Measurements from ENCODE around the gene ELMO3.
A peak's percentile ranks its signal among the peaks of the same experiment; 100 is the strongest.

The ELMO3 gene

GRCh38 chr16:67226295-67226803 lies 27.4 kb downstream of the ELMO3 start:
- no peak for DNase-seq

DNA sequence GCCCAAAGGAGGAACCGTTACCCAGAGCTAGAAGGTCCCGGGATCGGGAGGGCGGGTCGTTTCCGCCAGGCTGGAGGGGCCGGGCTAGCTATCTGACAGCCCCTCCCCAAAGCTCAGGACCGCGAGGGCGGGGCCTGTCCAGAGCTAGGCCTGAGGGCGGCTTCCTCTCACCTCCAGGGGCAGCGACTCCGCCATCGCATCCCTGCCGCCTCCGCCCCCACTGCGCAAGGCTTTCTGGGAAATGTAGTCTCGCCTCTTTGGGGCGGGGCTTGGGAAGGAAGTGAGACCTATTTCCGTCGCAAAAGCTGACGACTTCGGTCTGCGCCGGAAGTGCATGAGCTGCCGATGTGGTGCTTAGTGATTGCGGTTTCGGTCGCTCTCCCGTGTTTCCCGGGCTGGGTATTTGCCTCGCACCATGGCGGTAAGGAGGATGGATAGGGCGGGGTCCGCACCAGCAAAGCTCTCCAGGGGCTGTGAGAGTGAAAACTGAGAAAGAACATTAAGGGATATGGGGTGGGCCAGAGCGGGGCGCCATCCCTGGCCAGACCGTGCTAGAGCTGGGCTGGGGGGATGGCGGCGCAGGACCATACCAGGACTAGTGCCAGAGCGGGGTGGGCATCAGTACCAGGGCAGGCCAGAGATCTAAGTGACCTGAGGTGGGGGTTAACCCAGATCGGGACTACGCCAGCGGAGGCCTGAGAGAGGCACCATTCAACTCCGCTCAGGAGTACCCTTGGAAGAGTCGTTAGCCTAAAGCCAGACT lies 28.1 kb downstream of the ELMO3 start, which contains the start of gene TMEM208:
TMEM208 (plus strand) TSS at position 327 of the 763 bp plus-strand sequence; CDS start at position 416, 89 bp downstream.
- DNase-seq: peak; percentile 99

GRCh38 chr16:67227567-67227921 lies 28.6 kb downstream of the ELMO3 start:
- no peak for DNase-seq

DNA sequence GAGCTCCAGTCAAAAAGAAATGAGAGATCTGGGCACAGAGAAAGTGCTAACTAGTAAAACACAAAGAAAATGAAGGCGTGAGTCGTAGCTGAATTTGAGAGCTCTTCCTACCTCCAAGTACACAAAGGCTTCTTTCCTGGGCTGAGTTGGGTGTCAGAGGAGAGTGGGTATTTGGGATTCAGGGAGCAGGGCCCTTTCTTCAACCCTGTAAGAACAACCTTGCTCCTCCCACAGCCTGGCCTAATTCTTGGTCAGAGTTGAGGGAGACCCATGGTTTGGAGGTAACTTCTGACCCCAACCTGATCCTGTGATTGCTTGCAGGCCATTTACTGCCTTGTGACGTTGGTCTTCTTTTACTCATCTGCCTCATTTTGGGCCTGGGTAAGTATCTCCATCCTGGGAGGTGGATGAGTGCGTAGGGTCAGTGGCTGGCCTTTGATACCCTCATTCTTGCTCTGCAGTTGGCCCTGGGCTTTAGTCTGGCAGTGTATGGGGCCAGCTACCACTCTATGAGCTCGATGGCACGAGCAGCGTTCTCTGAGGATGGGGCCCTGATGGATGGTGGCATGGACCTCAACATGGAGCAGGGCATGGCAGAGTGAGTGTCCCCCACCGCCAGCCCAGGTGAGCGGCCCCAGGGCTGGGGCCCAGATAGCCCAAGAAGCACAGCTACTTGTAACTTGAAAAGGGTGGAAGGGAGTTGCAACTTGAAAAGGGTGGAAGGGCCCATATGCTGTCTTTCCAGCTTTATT lies 29.3 kb downstream of the ELMO3 start:
- no peak for DNase-seq

DNA sequence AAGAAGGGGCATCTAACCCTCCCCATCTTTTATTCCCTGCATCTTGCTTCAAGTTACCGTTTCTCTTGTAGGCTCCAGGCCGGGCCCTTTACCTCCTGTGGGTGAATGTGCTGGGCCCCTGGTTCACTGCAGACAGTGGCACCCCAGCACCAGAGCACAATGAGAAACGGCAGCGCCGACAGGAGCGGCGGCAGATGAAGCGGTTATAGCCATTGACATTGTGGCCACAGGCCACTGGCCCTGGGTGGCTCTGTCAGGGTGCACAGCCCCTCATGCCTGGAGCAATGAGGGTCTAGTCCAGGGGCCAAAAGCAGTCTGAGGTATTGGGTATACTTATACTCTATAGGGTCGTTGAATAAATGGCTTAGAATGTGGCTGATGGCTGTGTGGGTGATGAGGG lies 30.0 kb downstream of the ELMO3 start:
- no peak for DNase-seq

DNA sequence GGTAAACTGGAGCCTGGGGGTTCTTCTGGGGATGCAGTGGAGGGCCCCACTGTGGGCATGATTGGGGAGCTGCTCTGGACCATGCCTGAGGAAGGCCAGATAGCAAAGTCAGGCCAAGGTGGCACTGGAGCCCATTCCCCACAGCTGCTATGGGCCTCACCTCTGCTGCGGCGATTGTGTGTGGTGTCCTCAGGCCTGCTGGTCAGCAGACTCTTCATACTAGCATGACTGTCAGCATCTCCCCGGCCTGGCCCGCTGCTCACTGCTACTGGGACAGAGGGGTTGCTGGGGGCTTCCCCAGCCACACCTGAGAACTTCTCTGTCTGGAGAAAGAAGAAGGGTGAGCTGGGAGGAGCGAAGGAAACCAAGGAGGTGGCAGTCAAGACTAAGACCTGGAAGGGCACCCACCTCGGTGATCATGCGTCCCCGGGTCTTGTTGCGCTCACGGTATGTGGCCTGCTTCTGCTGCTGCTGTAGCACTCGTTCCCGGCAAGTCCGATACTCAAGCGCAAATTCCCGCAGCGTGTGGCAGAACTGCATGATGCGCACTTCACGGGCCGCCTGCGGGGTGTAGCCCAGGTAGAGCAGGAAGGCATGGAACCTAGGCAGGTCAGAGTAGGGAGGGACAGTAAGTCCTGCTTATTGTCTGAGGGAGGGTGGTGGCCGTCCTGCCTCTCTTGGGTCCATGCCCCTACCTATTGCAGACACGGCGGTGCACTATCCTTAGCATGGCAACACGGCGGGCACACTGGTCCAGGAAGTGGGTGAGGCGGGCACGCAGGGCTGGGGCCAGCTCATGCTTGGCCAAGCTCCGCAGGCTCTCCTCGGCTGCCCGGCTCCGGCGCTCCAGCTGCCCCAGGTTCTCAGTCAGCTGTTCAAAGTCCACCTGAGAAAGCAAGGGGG lies 31.2 kb downstream of the ELMO3 start:
- DNase-seq: no peak

- DNase-seq: no peak
Observed at GRCh38 chr16:67230809-67231660, 32.1 kb downstream of the ELMO3 start.

DNA sequence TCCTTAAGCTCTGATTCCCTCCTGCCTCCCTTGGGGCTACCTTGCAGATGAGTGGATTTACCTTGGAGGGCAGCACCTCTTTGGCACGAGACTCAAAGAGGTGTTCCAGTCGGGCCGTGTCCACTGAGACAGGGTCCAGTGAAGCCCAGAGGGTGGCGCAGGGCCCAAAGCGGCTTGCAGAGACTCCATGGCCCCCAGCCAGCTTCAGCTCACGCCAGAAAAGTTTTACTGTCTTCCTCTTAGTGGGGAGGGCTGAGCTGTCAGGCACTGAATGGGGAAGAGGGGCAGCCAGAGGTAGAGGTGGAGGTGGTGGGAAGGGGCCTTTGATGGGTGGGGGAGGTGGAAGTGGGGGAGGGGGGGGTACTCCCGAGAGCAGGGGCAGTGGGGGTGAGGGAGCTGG lies 34.7 kb downstream of the ELMO3 start:
- DNase-seq: no peak

- DNase-seq: no peak
Observed at GRCh38 chr16:67234180-67234597, 35.3 kb downstream of the ELMO3 start.

GRCh38 chr16:67235816-67236562 lies 37.1 kb downstream of the ELMO3 start:
- peak; percentile 53 for DNase-seq

- DNase-seq: peak; percentile 77
Observed at GRCh38 chr16:67236563-67237395, 37.8 kb downstream of the ELMO3 start.

- DNase-seq: no peak
Observed at GRCh38 chr16:67237396-67238277, 38.7 kb downstream of the ELMO3 start.

DNA sequence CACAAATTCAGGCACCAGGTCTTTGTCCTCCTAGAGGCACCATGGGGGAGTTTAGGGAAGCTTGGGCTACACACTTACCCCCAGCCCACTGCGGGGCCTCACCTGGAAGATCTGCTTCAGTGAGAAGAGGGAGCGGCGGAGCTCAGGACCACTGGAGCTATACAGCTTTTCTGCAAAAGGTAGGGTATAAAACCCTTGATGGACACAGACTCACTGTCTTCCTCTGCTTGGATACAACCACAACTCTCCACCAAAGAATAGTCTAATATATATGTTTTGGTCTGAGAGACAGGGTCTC lies 39.3 kb downstream of the ELMO3 start:
- DNase-seq: no peak

DNA sequence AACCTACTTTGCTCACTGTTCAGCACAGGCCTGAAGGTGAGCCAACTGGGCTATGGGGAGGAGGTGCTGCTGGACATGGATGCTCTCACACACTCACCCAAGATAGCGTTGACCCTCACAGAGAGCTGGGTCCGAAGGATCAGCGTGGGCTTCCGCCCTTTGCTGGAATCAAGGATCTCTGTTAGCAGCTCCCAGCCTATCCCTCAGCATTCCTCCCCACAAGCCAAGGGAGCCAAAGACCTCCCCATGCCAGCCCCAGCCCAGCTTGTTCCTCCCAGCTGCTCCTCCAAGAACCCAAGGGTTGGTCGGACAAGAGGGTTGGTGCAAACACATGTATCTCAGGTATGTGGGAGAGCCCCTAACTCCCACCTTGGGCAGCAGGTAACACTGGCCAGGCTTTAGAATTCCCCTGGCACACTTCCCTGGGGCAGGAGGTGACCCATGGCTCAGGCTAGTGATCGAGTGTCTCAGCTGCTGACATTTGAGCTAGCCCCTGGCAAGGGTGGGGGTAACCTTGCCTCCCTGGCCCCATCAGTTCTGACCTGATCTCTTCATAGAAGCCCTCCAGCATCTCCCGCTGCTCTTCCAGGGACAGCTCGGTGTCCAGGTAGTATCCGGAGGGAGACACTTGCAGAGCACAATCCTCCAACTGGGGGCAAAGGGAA lies 40.0 kb downstream of the ELMO3 start:
- DNase-seq: no peak

- DNase-seq: no peak
Observed at GRCh38 chr16:67240506-67240905, 41.6 kb downstream of the ELMO3 start.

DNA sequence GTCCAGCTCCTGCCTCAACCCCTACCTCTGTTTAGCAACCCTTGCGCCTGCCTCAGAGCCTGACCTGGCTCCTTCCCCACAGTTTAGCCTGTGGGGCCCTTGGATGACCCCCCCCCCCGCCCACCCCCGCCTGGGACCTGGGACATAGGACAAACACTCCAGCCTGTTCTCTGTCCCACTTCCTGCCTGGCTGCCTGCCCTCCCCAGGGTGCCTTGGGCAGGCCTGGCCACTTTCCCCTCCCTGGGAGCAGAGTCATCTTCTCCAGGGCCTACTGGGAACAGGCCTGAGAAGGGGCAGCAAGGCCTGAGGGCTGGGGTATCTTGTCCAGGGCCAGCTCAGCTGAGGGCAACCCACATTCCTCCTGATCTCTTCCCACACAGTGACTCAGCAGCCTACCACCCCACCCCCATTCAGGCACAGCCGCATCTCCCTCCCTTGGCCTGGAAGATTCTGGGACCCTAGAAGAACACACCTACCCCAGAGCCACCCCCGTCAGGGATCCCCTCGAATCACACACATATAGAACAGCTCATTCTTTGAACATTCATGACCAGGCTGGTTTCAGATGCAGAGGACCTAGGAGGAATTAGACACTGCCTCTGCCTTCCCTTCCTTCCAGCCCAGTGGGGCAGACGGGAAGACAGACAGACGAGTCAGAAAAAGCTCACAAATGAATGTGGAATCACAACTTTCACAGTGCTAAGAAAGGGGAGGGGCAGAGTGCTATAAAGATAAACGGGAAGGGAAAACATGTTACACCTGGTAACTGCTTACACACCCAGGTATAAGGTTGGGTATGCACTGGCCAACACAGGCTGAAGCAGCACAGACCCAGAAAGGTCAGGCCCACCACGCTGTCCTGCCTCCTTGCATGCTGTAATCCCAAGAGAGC lies 42.3 kb downstream of the ELMO3 start:
- DNase-seq: no peak

GRCh38 chr16:67242138-67242730 lies 43.3 kb downstream of the ELMO3 start:
- DNase-seq: no peak
